HG03159 (cell line): Measurements from ENCODE around the gene FBXO42.
"Not testable (repeated sequence)": the region's sequence is repeated elsewhere in the genome, so short reads cannot be mapped to it uniquely, and the experiment has no call there.

Experiments
- ATAC-seq: cut with Tn5 transposase; IDR thresholded peaks from one replicate; pipeline ENCODE4 v1.9.1; 2021; ENCODE audit warnings: mild to moderate bottlenecking, moderate library complexity; ENCODE audit not compliant: unreplicated experiment

FBXO42 gene

GRCh38 chr1:16372535-16373285 lies 20.4 kb upstream of the FBXO42 start:
- ATAC-seq: no peak

GRCh38 chr1:16371725-16372124 lies 19.4 kb upstream of the FBXO42 start:
- no peak for ATAC-seq

GRCh38 chr1:16369821-16370220 lies 17.5 kb upstream of the FBXO42 start:
- no peak for ATAC-seq

GRCh38 chr1:16367968-16368890 lies 15.9 kb upstream of the FBXO42 start:
- ATAC-seq: no peak

GRCh38 chr1:16367258-16367967 lies 15.1 kb upstream of the FBXO42 start:
- ATAC-seq: peak; percentile 61

GRCh38 chr1:16366722-16367257 lies 14.5 kb upstream of the FBXO42 start, which contains the start of gene SZRD1:
TSS of gene SZRD1 (plus strand) at chr1:16367242. CDS start at chr1:16367258, 16 bp downstream.
- ATAC-seq: peak; percentile 78

GRCh38 chr1:16365146-16365498 lies 12.8 kb upstream of the FBXO42 start:
- not testable (repeated sequence) for ATAC-seq

GRCh38 chr1:16356867-16357266 lies 4.6 kb upstream of the FBXO42 start:
- ATAC-seq: no peak

- ATAC-seq: no peak
Measured at GRCh38 chr1:16354619-16355018, 2.3 kb upstream of the FBXO42 start.

GRCh38 chr1:16352842-16353535 lies 709 bp upstream of the FBXO42 start:
- no peak for ATAC-seq

- no peak for ATAC-seq
Measured at GRCh38 chr1:16351456-16351993, 755 bp downstream of the FBXO42 start.

- ATAC-seq: no peak
Measured at GRCh38 chr1:16349847-16350406, 2.4 kb downstream of the FBXO42 start.

- no peak for ATAC-seq
Measured at GRCh38 chr1:16348414-16349182, 3.7 kb downstream of the FBXO42 start.

GRCh38 chr1:16343276-16343675 lies 9.0 kb downstream of the FBXO42 start:
- ATAC-seq: not testable (repeated sequence)

GRCh38 chr1:16342331-16343062 lies 9.8 kb downstream of the FBXO42 start:
- no peak for ATAC-seq

GRCh38 chr1:16340673-16341072 lies 11.6 kb downstream of the FBXO42 start:
- no peak for ATAC-seq

- no peak for ATAC-seq
Measured at GRCh38 chr1:16338961-16339360, 13.3 kb downstream of the FBXO42 start.

GRCh38 chr1:16334655-16335340 lies 17.5 kb downstream of the FBXO42 start:
- ATAC-seq: no peak
